Activated naive CD4-positive, alpha-beta T cell treated with Interleukin-2 at 50 U/mL for 16 hours (primary cell): ENCODE results near the gene B9D2.
"Not testable (repeated sequence)": the region's sequence is repeated elsewhere in the genome, so short reads cannot be mapped to it uniquely, and the experiment has no call there.

ENCODE experiments used
- DNase-seq: peaks from one replicate; pipeline ENCODE4 v3.0.0-alpha.2; 2020

The B9D2 gene

GRCh38 chr19:41386442-41386841 lies 22.5 kb upstream of the B9D2 start:
- DNase-seq = no peak

DNA sequence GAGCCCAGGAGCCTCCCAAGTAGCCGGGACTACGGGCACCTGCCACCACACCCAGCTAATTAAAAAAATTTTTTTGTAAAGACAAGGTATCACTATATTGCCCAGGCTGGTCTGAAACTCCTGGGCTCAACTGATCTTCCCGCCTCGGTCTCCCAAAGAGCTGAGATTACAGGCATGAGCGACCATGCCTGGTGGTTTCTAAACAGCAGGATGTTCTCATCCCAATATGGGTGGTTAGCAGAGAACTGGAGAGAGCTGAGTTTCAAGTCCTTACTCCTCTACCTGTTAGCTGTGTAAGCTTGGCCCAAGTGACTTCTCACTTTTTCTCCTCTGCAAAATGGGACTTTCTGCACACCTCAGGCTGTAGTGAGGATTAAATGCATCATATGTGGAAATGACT lies 20.4 kb upstream of the B9D2 start:
- no peak for DNase-seq

DNA sequence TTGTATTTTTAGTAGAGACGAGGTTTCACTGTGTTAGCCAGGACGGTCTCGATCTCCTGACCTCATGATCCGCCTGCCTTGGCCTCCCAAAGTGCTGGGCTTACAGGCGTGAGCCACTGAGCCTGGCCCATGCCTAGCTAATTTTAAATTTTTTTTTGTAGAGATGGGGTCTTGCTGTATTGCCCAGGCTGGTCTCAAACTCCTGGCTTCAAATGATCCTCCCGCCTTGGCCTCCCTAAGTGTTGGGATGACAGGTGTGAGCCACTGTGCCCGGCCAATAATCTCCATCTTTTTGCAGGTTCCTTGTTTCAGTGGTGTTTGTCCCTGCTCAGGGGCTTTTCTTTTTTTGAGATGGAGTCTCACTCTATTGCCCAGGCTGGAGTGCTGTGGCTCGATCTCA lies 17.6 kb upstream of the B9D2 start:
- DNase-seq = not testable (repeated sequence)

DNA sequence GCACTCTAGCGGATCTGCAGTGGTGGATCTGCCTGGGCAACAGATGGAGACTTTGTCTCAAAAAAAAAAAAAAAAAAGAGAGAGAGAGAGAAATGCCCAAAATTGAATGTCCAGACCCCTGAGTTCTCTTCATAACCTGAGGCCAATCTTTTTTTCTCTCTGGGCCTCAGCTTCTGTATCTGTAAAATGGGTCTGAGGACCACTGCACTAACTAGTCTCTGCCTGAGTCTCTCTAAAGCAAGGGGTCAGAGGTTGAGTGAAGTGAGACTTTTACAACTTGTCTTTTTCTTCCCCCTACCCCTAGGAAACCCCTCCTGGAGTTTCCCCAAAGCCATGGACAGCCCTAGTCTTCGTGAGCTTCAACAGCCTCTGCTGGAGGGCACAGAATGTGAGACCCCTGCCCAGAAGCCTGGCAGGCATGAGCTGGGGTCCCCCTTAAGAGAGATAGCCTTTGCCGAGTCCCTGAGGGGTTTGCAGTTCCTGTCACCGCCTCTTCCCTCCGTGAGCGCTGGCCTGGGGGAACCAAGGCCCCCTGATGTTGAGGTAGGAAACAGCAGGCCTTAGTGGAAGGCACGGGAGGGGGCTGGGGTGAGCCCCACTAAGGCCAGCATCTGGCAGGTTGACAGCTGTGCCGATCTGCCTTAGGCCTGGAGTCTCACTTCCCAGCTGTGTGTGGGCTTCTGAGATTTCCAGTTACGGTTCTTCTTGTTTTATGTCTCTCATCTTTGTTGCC lies 14.2 kb upstream of the B9D2 start:
- no peak for DNase-seq

- DNase-seq = peak; percentile 49
Observed at GRCh38 chr19:41376998-41377365, 13.0 kb upstream of the B9D2 start.

DNA sequence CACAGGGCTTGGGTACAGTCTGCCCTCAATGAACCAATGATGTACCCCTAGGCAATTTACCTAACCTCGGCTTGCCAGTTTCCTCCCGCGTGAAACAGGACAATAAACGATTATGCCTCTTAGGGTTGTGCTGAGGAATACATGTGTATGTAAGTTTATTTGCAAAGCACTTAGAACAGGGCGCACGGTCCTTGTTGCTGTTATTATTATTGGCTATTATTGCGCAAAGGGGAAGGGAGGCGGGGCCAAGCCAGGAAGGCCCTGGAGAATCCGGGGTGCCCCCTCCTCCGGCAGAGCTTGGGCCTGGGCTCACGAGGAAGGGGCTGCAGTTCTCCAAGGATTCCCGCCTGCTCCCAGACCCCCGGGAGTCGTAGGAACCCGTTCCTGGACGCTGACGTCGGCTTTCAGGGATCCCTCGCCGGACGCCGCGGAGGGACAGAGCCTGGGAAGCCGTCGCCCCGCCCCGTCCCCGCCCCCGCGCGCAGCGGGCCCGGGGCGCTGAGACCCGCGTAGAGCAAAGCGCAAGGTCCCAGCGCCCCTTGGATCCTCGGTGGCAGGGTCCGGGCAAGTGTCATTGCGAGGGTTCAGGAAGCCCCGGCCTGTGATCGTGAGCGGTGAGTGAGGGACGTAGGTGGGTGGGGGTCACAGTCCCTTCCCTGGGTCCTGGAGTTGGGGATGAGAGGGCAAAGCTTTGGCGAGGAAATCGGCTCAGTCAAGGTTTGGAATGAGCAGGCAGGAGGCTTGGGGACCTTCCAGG lies 12.5 kb upstream of the B9D2 start, which contains the start of gene TMEM91:
Gene TMEM91 (plus strand): TSS at position 293 of the 757 bp plus-strand sequence. CDS start 1,777 bp downstream, outside the sequence.
- DNase-seq = peak; percentile 17

DNA sequence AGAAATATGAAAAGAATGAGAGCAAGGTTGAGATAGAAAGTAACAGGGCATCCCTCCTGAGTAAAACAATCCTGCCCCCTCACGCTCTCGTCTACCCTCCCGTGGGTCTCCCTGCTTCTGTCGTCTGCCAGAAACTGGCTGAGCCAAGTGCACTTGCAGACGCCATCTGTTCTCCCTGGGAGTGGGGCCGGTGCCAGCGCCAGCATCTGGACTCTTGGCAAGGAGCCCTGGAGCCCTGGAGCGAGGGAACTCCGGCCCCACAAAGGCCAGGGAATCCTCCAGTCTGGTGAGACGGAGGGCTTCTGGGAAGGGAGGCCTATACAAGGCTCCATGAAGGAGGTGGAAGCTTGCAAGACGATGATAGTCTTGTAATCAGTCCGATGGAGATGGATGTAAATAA lies 10.0 kb upstream of the B9D2 start:
- DNase-seq = no peak

DNA sequence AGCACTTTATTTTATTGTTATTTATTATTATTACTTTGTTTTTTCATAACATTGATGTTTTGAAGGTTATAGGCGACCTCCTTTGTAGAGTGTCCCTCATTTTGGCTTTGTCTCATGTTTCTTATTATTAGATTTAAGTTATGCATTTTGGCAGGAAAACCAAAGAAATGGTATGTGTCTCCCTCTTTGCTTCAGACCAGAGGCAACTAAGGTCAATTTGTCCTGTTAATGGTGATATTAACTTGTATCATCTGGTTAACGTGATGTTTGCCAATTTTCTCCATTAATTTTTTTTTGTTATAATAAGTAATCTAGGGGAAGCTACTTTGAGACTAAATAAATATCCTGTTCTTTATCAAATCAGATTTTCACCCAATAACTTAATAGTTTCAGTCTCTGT lies 8.6 kb upstream of the B9D2 start:
- DNase-seq = no peak

DNA sequence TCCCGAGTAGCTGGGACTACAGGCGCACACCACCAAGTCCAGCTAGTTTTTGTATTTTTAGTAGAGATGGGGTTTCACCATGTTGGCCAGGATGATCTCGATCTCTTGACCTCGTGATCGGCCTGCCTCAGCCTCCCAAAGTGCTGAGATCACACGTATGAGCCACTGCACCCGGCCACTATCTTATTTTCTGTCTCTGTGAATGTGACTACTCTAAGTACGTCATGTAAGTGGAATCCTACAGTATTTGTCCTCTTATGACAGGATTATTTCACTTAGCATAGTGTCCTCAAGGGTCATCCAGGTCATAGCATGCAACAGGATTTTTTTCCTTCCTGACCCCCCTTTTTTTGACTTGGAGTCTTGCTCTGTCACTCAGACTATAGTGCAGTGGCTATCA lies 7.6 kb upstream of the B9D2 start:
- DNase-seq = no peak

DNA sequence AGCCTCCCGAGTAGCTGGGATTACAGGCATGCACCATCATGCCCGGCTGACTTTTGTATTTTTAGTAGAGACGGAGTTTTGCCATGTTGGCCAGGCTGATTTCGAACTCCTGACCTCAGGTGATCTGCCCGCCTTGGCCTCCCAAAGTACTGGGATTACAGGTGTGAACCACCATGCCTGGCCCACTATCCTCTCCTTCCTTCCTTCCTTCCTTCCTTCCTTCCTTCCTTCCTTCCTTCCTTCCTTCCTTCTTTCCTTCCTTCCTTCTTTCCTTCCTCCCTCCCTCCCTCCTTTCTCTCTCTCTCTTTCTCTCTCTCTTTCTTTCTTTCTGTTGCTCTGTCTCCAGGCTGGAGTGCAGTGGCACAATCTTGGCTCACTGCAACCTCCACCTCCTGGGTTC lies 7.2 kb upstream of the B9D2 start:
- DNase-seq = not testable (repeated sequence)

DNA sequence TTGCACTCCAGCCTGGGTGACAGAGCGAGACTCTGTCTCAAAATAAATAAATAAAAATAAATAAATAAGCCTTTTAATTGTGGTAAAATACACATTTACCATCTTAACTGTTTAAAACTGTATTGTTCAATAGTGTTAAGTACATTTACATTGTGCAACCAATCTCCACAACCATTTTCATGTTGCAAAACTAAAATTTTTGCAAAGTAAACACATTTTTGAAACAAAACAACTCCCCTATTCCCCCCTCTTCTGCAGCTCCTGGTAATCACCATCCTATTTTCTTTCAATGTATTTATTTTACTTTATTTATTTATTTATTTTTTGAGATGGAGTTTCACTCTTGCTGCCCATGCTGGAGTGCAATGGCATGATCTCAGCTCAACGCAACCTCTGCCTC lies 5.8 kb upstream of the B9D2 start:
- DNase-seq = no peak

GRCh38 chr19:41367848-41368301 lies 3.9 kb upstream of the B9D2 start:
- no peak for DNase-seq

DNA sequence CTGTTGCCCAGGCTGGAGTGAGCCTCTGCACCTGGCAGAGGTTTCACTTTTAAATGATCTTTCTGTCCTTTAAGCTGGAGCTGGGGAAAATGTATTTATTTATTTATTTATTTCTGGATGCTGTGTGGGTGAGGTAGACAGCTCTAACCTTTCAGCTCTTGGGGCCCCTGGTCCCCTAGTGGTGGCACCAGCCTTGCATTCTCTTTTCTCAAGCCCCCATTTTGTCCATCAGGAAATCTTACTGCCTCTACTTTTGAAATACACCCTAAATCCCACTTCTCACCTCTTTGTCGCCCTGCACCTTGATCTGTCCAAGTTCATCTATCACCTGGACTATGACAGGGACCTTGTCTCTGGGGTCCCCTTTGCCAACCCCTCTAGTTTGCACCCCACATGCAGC lies 2.1 kb upstream of the B9D2 start:
- no peak for DNase-seq

DNA sequence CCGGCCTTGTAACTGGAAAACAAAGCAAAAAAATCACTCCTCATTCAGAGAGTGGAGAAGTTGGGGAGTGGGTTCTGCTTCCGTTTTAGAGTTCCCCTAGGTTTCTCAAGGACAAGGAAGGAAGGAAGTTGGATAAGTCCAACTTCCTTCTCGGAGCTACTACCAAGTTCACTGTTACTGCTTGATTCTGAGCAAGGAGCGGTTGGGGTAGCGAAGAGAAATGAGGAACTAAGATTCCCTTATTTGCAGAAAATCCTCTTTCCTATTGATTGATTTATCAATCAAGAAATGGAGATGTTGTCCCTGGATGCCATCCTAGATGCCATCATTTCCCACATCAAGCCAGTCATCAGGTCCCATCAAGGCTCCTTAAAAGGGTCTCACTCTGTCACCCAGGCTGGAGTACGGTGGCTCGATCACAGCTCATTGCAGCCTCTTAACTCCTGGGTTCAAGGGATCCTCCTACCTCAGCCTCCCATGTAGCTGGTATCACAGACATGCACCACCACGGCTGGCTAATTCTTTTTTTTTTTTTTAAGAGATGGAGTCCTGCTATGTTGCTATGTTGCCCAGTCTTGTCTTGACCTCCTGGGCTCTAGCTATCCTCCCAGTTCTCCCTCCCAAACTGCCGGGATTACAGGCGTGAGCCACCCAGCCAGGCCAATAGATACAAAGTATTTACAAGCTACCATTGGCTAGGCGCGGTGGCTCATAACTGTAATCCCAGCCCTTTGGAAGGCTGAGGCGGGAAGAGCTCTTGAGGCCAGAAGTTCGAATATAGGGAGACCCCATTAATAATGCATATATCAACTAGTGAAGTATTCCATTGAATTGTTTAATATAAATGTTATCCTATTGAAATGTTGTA lies 809 bp upstream of the B9D2 start:
- DNase-seq = no peak

GRCh38 chr19:41363371-41363752 lies 587 bp downstream of the B9D2 start:
- no peak for DNase-seq

- no peak for DNase-seq
Observed at GRCh38 chr19:41362143-41362847, 1.7 kb downstream of the B9D2 start.

DNA sequence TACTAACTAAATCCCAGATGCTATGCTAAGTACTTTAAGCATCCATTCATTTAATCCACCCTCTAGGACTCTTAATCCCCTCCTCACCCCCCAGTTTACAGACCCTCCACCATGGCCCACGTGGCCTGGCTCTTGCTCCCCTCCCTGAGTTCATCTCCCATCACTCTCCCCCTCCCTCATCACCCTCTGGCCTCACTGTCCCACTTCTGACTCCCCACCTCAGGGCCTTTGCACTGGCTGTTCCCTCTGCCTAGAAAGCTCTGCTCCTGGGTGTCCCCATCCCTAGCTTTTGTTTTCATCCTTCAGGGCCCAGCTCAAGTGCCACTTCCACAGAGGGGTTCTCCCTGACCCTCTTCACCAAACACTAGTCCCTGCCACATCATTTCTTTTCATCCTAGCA lies 4.2 kb downstream of the B9D2 start:
- DNase-seq = no peak

- DNase-seq = no peak
Observed at GRCh38 chr19:41357746-41358145, 6.2 kb downstream of the B9D2 start.

DNA sequence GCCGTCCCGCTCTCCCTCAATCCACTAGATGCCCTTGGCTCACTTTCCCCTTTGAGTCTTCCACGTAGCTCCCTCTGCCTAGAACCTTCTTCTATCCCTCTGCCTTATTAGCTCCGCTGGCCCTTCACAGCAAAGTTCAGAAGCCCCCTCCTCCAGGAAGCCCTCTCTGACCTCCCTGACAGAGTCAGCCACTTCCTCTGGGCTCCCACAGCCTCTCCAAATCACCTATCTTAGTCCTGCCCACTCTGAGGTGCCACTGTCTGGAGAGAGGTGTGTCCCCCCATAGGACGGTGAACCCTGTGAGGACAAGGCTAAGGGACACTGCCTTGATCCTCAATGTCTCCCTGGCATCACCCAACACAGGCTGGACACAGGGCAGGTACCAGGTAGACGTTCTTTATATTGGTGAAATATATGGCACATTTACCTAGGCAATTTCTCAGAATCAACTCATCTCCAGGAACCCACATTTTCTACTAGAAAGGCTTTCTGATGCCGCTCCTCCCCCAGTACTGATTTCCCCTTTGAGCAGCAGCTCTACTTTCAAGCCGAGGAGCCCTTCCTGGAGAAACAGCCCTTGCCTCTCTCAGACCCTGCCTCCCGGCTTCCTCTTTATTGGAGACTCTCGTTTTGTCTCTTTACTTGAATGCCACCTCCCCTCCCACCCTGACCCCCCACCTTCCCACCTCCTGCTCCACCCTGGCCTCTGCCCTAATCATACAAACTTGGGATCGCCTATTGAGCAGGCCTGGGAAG lies 6.8 kb downstream of the B9D2 start:
- DNase-seq = peak; percentile 21

DNA sequence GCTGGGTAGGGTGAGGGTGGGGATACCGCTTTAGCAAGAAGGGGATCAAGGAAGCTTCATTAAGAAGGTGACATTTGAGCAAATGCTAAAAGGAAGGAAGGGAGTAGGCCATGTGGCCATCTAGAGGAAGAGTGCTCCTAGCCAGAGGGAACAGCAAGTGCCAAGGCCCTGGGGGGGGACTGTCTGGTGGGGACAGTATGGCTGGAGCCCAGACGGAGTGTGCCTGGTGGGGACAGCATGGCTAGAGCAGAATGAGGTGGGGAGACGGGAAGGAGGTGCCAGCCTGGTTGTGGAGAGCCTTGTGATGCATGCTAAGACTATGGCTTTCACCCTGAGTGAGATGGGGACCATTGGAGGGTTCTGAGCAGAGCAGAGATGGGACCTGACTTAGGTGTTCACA lies 8.1 kb downstream of the B9D2 start:
- DNase-seq = no peak

DNA sequence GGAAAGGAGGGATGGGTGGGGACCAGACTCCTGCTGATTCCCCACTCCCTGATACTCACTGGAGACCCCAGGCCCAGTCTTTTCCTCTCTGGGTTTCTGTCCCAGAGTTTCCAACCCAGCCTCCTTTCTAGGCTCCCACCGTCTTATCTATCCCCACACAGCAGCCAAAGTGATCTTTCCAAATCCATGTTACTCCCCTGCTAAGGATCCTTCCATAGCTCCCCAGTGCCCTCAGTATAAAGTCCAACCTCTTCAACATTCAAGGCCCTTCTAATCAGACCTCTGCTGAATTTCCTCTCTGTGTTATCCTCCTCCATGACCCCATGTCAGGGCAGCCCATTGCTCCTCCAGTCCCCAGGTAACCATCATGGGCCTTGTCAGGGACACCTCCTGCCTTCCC lies 8.9 kb downstream of the B9D2 start:
- DNase-seq = no peak

DNA sequence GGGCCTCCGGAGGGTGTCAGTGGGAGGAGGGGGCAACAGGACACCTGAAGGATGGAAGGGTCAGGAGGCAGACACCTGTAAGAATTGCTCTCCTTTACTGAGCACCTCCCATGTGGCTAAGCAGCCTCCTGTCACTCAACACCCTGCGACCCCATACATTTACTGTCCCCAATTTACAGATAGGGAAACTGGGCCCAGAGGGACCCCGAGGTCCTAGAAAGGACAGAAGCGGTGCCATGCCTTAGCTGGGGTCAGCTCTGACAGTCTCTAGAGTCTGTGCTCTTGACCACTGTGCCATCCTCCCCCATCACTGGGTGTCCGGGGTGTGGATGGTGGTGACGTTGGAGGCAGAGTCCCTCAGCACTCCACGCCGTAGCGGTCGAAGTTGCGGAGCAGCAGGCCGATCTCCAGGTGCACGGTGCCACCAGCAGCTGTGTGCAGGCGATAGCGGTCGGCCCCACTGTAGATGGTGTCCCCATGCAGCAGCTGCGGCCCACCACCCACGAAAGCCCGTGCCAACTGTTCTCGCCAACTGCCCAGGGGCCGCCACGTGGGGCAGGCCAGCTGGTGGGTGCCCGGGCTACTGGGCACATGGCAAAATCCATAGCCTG lies 9.5 kb downstream of the B9D2 start:
- no peak for DNase-seq
